ENCODE measurements around the gene RAB8A. TPM values are rescaled to one million over a fixed set of nuclear protein-coding genes. Genes with fewer than 3 reads are reported as not detected.
"Not testable (repeated sequence)": the region's sequence is repeated elsewhere in the genome, so short reads cannot be mapped to it uniquely, and the experiment has no call there.

Gene RAB8A
- total RNA-seq, 1 donor from 2014 or later = 45.2 TPM

DNA sequence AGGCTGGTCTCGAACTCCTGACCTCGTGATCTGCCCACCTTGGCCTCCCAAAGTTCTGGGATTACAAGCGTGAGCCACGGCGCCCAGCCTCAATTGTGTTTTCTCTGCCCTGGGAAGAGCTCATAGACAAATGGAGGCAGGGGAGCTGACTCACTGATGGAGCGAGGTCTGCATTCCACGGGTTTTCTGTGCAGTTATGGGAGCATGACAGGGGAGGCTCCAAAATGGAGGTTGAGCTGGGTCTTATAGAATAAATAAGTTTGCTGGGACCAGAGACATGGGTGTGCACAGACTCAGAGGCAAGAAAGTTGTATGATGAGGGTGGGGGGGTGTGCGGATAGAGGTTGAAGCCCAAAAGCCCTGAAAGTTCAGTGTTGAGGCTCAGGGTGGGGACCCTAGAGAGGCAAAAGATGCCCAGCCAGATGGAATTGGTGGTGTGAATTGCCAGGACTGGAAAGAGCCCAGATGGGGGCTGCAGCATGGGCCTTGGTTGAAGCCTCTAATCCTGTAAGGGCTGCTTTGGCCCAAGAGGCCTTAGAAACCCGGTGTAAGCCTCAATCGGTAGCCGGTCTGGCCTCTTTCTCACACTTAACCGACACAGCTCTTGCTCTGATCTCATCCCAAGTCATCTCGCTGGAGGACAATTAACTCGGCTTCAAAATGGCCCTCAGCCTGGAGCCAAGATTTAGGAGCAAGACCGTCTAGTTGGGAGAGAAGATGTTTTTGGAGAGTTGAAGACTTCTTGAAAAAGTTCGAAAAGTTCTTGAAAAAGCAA is 33.5 kb upstream of the RAB8A start:
- no peak for DNase-seq (ENCODE audit: low spot score in 2 of 2)
- FAIRE-seq = no peak

DNA sequence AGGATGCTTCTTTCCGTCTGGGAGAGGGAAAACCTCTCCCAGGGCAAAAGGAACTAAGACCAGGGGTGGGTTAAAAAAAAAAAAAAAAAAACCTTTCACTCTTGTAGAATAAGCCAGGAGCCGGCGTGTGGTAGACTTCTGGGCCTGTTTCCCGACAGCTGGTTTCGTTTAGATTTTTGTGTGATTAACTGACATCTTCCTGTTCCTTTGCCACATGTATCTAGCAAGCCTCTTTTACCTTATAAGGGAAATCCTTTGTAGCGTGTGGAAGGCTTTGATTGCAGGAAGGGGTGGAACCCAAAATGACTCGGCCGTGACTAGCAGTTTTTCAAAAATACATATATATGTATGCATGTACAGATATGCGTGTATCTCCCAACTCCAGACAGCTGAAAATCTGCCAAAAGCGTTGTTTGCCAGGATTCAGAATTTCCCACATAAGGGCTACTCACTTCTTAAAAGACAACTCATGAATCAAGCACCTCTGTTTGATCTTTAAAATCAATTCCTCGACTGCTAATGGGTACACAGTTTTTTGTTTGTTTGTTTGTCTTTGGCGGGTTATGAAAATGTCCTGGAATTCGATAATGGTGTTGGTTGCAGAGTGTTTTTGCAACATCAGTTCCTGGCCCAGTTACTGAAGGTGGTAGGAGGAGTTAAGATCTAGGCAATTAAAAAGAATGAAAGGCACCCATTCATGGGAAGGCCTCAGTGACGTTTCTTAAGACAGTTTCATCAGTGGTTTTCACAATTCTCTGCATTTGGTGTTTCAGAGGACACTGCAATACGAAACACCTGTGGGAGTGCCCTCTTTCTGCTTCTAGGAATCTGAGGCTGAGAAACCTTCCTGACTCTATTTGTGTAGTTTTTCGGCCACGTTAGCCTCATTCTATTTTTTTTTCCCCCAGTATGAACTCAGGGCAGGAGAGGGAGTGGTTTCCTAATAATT is 32.7 kb upstream of the RAB8A start:
- DNase-seq (ENCODE audit: low spot score in 2 of 2) = peak; percentile 52 to 69

DNA sequence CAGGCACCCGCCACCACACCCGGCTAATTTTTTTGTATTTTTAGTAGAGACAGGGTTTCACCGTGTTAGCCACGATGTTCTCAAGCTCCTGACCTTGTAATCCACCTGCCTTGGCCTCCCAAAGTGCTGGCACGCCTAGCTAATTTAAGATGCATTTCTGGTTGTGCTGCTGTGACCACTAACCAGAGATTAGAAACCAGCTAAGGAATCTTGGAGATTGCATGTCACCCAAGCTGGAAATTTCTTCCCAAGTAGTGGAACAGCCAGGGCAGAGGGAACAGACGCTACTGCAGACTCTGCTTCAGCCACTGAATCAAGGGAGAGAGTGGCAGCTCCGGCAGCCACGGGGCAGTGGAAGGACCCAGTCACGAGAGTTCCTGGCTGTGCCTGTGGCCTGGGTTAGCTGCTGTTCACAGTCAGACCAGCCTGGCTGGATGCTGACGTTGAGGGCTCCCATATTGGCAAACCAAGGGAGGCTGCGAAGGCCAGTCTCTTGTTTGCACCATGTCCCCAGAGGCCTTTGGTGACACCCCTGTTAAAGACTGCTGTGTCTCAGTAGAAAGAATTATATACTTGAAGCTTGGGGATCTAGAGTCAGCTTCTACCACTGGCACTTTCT is 27.5 kb upstream of the RAB8A start:
- FAIRE-seq (no peak), DNase-seq (ENCODE audit: low spot score in 2 of 2) (no peak)

More for the DNA sequence above, 32.7 kb upstream of the RAB8A start:
- no peak for FAIRE-seq

GRCh38 chr19:16085115-16085514 is 26.6 kb upstream of the RAB8A start:
- DNase-seq (ENCODE audit: low spot score in 2 of 2) (no peak), FAIRE-seq (no peak)

GRCh38 chr19:16087404-16087803 is 24.3 kb upstream of the RAB8A start:
- DNase-seq (ENCODE audit: low spot score in 2 of 2); FAIRE-seq: not testable (repeated sequence)

- no peak for FAIRE-seq
- DNase-seq (ENCODE audit: low spot score in 2 of 2) = no peak
Measured at GRCh38 chr19:16087940-16088339, 23.7 kb upstream of the RAB8A start.

- no peak for DNase-seq (ENCODE audit: low spot score in 2 of 2)
- no peak for FAIRE-seq
Measured at GRCh38 chr19:16088351-16089009, 23.2 kb upstream of the RAB8A start.

GRCh38 chr19:16089010-16089846 is 22.5 kb upstream of the RAB8A start:
- FAIRE-seq (no peak), DNase-seq (ENCODE audit: low spot score in 2 of 2) (no peak)

DNA sequence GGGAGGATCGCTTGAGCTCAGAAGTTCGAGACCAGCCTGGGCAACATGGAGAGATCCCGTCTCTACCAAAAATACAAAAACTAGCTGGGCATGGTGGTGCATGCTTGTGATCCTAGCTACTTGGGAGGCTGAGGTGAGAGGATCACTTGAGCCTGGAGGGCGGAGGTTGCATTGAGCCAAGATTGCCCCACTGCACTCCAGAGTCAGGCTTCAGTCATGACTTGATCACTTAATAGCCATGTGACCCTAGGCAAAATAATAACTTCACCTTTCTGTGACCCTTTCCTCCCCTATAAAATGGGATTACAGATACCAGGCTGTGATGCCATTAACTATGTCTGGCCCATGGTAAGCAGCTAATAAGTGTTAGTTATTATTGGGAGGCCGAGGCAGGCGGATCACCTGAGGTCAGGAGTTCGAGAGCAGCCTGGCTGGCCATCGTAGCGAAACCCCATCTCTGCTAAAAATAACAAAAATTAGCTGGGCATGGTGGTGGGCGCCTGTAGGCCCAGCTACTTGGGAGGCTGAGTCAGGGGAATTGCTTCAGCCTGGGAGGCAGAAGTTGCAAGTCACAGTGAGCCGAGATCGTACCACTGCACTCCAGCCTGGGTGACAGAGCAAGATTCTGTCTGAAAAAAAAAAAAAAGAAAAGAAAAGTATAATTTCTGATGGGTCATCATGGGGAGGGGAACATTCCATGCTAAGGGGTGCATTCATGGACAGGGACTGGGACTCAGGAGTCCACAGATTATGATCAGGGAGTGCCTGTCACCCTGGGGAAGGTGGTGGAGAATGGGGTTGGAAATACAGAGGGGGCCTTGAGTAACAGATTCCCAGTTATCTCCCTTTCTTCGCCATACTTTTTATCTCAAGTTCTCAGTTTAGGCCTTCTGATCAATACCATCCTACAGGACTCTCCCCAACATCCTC is 19.9 kb upstream of the RAB8A start:
- DNase-seq (ENCODE audit: low spot score in 2 of 2) = no peak
- no peak for FAIRE-seq

GRCh38 chr19:16094360-16095070 is 17.2 kb upstream of the RAB8A start:
- no peak for FAIRE-seq

DNA sequence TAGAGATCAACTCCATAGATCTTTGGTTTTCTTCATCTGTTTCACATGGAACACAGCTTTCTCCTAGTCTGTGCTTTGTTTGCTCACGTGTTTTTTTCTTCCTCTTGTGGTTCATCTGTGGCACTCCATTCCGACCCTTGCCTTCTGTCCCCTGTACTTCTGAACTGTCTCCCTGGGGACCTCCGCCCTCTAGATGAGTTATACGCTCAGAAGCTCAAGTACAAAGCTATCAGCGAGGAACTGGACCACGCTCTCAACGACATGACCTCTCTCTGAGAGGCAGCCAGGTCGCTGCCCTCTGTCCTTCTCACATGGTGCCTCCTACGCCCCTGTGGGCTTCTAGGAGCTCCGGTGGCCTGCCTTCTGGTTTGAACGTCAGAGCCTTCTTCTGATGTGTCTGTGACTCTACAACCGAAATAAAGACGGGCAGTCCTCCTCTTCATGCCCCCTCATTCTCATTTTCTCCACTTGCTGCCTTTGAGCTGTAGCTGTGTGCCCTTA is 16.6 kb upstream of the RAB8A start:
- FAIRE-seq = no peak
- no peak for DNase-seq (ENCODE audit: low spot score in 2 of 2)

More at GRCh38 chr19:16094360-16095070, 17.2 kb upstream of the RAB8A start:
- DNase-seq (ENCODE audit: low spot score in 2 of 2) = no peak

- FAIRE-seq (no peak), DNase-seq (ENCODE audit: low spot score in 2 of 2) (no peak)
Measured at GRCh38 chr19:16096280-16096855, 15.3 kb upstream of the RAB8A start.

DNA sequence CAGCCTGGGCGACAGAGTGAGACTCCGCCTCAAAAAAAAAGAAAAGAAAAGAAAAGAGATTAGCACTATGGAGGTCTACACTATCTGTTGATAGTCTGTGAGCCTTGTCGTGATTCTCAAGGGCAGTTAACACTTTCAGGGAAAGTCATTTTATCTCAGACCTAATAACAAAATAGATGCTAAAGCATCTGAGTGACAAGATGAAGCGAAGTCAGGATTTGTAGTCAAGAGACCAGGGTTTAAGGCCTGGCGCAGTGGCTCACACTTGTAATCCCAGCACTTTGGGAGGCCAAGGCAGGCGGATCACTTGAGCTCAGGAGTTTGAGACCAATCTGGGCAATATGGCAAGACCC is 13.3 kb upstream of the RAB8A start:
- no peak for FAIRE-seq
- DNase-seq (ENCODE audit: low spot score in 2 of 2) = no peak

DNA sequence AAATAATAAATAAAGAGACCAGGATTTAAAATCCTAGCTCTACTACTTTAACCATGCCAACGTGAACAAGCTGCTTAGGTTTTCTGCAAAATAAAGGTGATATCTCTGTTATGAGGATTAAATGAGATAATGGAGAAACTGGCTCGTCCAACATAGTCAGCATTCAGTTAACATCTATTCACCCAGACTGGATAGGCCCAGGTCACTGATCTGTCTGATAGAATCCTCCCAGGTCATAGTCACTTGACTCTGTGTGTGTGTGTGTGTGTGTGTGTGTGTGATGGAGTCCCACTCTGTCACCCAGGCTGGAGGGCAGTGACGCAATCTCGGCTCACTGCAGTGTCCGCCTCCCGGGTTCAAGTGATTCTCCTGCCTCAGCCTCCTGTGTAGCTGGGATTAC is 12.9 kb upstream of the RAB8A start:
- DNase-seq (ENCODE audit: low spot score in 2 of 2) (no peak), FAIRE-seq (no peak)

- not testable (repeated sequence) for DNase-seq (ENCODE audit: low spot score in 2 of 2); FAIRE-seq
Measured at GRCh38 chr19:16099314-16099965, 12.2 kb upstream of the RAB8A start.

- FAIRE-seq (no peak), DNase-seq (ENCODE audit: low spot score in 2 of 2) (no peak)
Measured at GRCh38 chr19:16100524-16100923, 11.2 kb upstream of the RAB8A start.

DNA sequence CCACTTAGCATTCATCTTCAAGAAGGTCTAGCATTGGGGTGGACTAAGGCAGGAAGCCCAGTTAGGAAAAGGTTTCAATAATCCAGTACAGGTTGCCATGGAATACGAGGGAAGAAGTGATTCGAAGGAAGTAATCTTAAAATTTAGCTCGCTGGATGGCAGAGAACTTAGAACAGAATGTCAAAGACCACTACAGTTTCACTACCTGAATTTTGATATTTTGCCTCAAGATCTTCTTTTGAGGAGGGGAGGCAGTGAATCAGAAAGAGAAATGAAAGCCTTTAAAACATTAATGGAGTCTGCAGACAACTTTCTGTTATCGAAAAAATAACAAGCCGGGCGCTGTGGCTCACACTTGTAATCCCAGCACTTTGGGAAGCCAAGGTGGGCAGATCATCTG is 7.0 kb upstream of the RAB8A start:
- FAIRE-seq = no peak
- DNase-seq (ENCODE audit: low spot score in 2 of 2) = no peak
